Kidney (tissue), 14 donors: ENCODE results near the gene MCU. TPM values are rescaled to one million over a fixed set of nuclear protein-coding genes. Genes with fewer than 3 reads are reported as not detected.

ENCODE experiments used
- DNase-seq, 5 donors: peaks; one replicate each; pipeline ENCODE4 v3.0.0-alpha.2; 2013 to 2020
- FAIRE-seq: peaks from 2 replicates; lab custom pipeline; 2012; peaks lifted over from hg19 to GRCh38; lab: Jason Lieb, UNC
- H3K27ac ChIP-seq, 2 donors: one replicate each; pipeline ENCODE4 v1.7.0; 2013; ENCODE audit warnings: low read depth in 2 of 2, low read length in 2 of 2, inconsistent platforms in 1 of 2
- H3K27me3 ChIP-seq: one replicate; pipeline ENCODE4 v1.7.1; 2013; ENCODE audit warnings: low read length, inconsistent platforms; ENCODE audit not compliant: control insufficient read depth, insufficient read depth
- H3K36me3 ChIP-seq, 3 donors: one replicate each; pipeline versions ENCODE4 v1.7.0 to v1.7.1; 2013; ENCODE audit warnings: low read length in 3 of 3, control low read depth in 1 of 3, inconsistent platforms in 1 of 3; ENCODE audit not compliant: insufficient read depth in 3 of 3, control insufficient read depth in 2 of 3
- H3K4me1 ChIP-seq, 3 donors: one replicate each; pipeline versions ENCODE4 v1.7.0 to v1.7.1; 2013; ENCODE audit warnings: low read length in 3 of 3, inconsistent platforms in 1 of 3, low read depth in 1 of 3; ENCODE audit not compliant: control insufficient read depth in 2 of 3, insufficient read depth in 2 of 3
- H3K4me3 ChIP-seq, 3 donors: one replicate each; pipeline versions ENCODE4 v1.7.0 to v1.8.1; 2013; ENCODE audit warnings: low read length in 3 of 3, control low read depth in 1 of 3, inconsistent platforms in 1 of 3
- H3K9ac ChIP-seq, 3 donors: one replicate each; pipeline versions ENCODE4 v1.7.0 to v1.7.1; 2013; ENCODE audit warnings: low read length in 3 of 3, control low read depth in 1 of 3, inconsistent platforms in 1 of 3
- H3K9me3 ChIP-seq, 3 donors: one replicate each; pipeline versions ENCODE4 v1.7.0 to v1.7.1; 2013; ENCODE audit warnings: low read length in 3 of 3, control low read depth in 1 of 3, inconsistent platforms in 1 of 3; ENCODE audit not compliant: control insufficient read depth in 2 of 3, insufficient read depth in 1 of 3
- CTCF ChIP-seq: IDR thresholded peaks from 3 replicates; pipeline ENCODE4 v1.5.1; 2012; ENCODE audit warnings: mild to moderate bottlenecking, moderate library complexity, borderline replicate concordance; ENCODE audit not compliant: insufficient read depth; ENCODE audit errors: extremely low read depth
- intact Hi-C: fragments of 100-400 bp; cut with DNase I; formaldehyde crosslinking; loops from one replicate; pipeline ENCODE4 v1.11.1; 2022
- polyA plus RNA-seq: library from polyadenylated mRNA; stranded (reverse); fragments of 350-450 nt; fragmentation: Illumina TruSeq; extraction: RNeasy Lipid Tissue Mini Kit (QIAGEN cat#74804); gene quantifications from one replicate; pipeline ENCODE4 v1.2.3, GENCODE V29; 2014; ENCODE audit warnings: low read depth, low replicate concordance; ENCODE audit not compliant: insufficient read depth
- total RNA-seq: library from RNA; stranded (reverse); fragmentation: NEBNext Ultra II Directional; extraction: Animal tissue kit (Norgen Biotek cat#: 25700); gene quantifications from one replicate; pipeline ENCODE4 v1.2.1, GENCODE V29; 2021
- donor health status: control.
- donor health status: control.
- donor health status: control.
- donor health status: control.
- donor health status: control.
- donor health status: DM: yes; HTN: yes; CAD: no.
- donor health status: Normal renal cell carcinoma (clear cell type).

Gene MCU
- total and polyA plus RNA-seq, 2 donors from 2014 or later = 18.6 to 37.6 TPM

- Histone ChIP-seq H3K27me3 (no peaks in the 10 kb centered on the region), H3K4me1 (no peaks in the 10 kb centered on the region), H3K4me3 (no peak overlapping the region), H3K27ac (no peak overlapping the region), H3K9ac (no peak overlapping the region), H3K9me3 (no peaks in the 10 kb centered on the region), H3K36me3 (no peaks in the 10 kb centered on the region)
- no peak for TF ChIP-seq CTCF
- intact Hi-C loops = no loop called here
- no peak for FAIRE-seq
- no peak for DNase-seq
Measured at GRCh38 chr10:72888151-72888638, 196.3 kb downstream of the MCU start.

DNA sequence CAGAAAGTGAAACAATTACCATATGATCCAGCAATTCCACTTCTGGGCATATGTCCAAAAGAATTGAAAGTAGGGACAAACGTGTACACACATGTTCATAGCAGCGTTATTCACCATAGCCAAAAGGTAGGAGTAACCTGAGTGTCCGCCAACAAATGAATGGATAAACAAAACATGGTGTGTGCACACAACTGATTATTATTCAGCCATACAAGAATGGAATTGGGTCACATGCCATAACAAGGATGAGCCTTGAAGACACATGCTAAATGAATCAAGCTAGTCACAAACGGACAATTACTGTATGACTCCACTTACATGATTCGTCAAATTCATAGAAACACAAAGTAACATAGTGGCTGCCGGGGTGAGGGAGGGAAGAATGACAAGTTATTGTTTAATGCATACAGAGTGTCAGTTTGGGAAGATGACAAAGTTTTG, 197.5 kb downstream of the MCU start:
- intact Hi-C loops = no loop called here
- no peak overlapping the region for H3K9ac ChIP-seq
- H3K36me3 ChIP-seq = no peaks in the 10 kb centered on the region
- no peak for DNase-seq
- TF ChIP-seq CTCF = no peak
- no peak overlapping the region for H3K4me3 ChIP-seq
- no peaks in the 10 kb centered on the region for H3K9me3 ChIP-seq
- H3K4me1 ChIP-seq = no peaks in the 10 kb centered on the region
- no peak for FAIRE-seq
- no peaks in the 10 kb centered on the region for H3K27me3 ChIP-seq
- H3K27ac ChIP-seq = no peak overlapping the region

DNA sequence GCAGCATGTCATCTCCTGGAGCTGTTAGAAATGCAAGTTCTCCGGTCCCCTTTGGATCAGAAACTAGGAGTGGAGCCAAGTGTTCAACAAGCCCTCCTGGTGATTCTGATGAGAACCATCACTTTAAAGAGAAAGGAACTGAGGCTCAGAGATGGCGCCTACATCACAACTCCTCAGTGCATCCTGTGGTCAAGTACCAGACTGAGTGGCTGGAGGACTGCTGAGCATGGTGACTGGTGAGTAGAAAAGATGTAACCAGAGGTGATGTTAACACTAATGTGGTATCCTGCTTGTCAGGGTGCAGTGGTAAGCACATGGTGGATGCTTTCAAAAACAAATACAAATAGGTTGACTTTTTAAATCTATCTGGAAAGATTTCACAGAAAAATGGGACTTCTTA, 198.1 kb downstream of the MCU start:
- no peak overlapping the region for H3K9ac ChIP-seq
- H3K27me3 ChIP-seq = no peaks in the 10 kb centered on the region
- no peak for FAIRE-seq
- intact Hi-C loops = no loop called here
- no peak overlapping the region for H3K4me3 ChIP-seq
- no peaks in the 10 kb centered on the region for H3K4me1 ChIP-seq
- no peak for TF ChIP-seq CTCF
- H3K27ac ChIP-seq = no peak overlapping the region
- no peaks in the 10 kb centered on the region for H3K9me3 ChIP-seq
- H3K36me3 ChIP-seq = no peaks in the 10 kb centered on the region
- no peak for DNase-seq
